GM18909 (cell line): ENCODE data around the gene LGALS9.
A peak's percentile ranks its signal among the peaks of the same experiment; 100 is the strongest.

Experiments used
- ATAC-seq: cut with Tn5 transposase; IDR thresholded peaks from one replicate; pipeline ENCODE4 v1.9.1; 2021; ENCODE audit warnings: mild to moderate bottlenecking; ENCODE audit not compliant: unreplicated experiment, poor library complexity

LGALS9 gene

DNA sequence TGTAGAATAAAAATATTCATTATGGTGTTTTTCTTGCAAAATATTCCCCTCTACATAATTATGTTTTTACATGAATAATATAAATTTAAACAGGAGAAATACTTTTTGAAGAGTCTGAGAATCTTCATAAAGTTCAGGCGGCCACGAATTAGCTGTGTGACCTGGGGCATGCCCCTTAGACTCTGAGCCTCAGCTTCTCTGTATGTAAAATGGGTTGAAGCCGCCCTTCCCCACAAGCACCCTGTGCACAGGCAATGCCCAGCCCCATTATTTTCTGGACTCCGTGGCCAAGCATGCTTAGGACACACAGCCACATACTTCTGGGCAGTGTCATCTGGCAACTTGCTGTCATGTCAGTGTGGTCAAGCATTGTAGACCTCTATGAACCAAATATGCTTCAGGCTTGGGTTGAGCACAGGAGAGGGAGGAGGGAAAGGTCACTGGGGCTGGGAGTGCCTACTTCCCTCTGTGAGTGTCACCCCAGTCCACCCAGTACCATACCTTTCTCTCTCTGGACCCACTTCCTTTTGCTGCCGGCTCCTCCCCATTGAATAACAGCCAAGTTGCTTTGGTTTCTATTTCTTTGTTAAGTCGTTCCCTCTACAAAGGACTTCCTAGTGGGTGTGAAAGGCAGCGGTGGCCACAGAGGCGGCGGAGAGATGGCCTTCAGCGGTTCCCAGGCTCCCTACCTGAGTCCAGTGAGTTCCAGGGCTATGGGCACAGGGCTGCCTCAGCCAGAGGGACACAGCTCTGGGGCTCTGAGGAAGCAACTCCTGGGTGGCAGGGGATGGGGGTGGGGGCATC lies at the start of gene LGALS9:
Gene LGALS9 (plus strand): TSS at position 582 of the 804 bp plus-strand sequence. CDS start 78 bp downstream, at position 660.
- peak; percentile 61 for ATAC-seq

DNA sequence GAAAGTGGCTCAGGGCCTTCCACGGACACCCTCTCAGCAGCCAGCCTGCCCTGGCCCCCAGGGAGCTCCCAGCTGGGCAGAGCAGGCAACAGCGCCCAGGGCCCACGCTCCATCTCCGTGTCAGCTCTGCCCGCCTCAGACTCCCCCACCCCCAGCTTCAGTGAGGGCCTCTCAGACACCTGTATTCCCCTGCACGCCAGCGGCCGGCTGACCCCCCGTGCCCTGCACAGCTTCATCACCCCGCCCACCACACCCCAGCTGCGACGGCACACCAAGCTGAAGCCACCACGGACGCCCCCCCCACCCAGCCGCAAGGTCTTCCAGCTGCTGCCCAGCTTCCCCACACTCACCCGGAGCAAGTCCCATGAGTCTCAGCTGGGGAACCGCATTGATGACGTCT lies 48.3 kb upstream of the LGALS9 start:
- ATAC-seq, result no peak

DNA sequence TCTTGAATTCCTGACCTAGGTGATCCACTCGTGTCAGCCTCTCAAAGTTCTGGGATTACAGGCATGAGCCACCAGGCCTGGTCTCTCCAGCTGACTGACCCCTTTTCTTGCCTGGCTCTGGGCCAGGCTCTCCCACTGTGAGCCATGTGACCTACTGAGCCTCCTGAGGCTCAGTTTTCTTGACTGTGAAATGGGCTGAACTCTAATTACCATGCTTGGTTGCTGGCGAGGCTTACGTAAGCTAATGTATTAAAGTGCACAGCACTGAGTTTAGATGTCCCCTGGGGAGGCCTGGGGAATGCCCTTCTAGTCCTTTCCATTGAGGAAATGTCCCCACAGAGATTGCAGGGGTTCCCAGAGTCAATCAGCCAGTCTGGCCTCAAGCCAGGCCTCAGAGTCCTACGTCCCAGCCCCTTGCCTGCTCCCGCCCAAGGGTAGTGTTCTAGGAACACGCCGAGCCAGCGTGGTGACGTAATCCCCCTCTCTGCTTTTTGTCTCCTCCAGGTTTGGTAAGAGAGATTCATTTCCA lies 45.8 kb upstream of the LGALS9 start:
- no peak for ATAC-seq

DNA sequence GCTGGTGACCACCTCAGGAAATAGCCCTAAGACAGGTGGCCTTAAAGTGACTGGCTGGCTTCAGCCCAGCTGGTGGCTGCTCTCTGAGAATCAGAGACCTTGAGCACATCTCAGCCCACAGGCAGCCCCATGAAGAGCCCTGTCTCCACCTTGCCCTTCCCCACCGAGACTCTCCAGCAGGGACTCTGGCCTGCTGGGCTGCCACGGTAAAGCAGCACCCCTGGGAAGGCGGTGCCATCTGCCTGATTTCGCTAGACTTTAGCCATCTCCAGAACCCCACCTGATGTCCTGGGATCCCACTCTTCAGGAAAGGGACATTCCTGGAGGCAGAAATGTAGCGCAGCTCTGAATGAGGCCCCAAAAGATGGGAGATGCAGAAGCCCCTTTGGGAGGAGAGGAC lies 45.2 kb upstream of the LGALS9 start:
- no peak for ATAC-seq

DNA sequence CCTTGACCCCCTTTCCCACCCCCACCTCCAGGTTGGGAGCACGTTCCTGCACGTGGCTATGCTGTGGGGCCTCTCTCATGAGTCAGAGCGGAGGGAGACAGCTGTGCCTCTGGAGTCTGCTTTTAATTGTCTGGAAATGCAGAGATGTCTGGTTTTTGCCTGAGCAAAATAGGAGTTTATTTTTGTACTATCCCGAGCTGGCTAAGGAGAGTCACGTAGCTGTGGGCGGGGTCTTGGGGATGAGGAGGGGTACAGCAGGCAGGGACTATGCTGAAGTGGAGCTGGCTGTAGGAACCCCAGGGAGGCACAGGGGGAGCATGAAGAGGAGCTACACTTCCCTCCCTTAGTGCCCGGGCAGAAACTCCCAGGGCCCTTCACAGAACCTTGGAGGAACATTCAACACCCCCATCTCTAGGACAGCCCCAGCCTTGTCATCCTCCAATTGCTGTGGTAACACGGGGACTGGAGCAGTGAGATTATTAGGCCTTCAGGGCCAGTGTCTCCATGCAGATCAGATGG lies 44.7 kb upstream of the LGALS9 start:
- ATAC-seq, result no peak

DNA sequence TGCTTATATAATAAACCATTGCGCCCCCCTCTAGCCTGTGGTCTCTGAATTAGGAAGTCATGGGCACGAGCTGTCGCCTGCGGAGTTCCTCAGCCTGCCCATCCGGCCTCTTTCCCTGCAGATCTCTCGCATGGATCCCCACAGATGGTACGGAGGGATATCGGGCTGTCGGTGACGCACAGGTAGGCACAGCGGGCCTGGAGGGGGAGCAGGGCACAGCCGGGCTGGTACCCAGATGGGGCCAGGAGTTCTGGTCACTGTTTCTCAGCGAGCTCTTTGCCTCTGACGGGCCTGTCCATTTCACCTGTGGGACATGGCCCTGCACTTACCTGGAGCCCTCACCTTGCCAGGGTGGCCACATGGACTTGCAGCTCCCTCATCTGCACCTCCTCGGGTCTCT lies 42.6 kb upstream of the LGALS9 start:
- ATAC-seq, result no peak

DNA sequence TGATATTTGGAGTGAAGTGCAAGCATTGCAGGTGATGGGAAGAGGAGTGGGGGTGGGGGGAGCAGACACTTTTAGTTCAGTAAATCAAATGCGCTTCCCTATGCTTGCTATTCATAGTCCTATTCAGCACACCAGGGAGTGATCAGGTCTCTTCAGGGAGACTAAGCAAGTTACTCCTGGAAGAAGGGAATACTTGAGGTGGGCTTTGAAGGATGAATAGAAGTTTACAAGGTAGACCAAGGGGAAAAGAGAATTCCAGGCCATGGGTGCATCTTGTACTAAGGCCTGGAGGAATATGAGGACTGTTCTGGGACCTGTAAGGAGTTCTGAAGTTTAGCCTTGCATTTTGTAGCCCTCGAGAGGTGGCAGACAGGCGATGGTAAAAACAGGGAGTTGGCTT lies 40.1 kb upstream of the LGALS9 start:
- ATAC-seq, result no peak

DNA sequence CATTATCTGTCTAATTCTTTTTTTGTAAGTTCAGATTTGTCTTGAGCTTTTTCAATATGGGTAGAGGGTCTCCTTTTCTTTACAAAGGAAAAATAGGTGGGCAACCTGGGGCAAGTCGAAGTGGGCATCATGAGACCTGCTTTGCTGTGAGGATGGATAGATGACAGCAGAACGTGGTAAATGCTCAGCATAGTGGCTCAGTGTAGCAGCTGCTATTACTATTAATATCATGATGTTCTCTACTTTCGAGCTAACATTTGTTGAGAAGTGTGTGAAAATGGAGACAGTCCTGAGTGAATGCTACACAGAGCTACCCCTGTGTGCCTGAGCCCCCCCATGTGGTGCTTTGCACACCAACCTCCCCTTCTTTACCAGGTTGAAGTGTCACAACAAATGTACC lies 39.0 kb upstream of the LGALS9 start:
- no peak for ATAC-seq

DNA sequence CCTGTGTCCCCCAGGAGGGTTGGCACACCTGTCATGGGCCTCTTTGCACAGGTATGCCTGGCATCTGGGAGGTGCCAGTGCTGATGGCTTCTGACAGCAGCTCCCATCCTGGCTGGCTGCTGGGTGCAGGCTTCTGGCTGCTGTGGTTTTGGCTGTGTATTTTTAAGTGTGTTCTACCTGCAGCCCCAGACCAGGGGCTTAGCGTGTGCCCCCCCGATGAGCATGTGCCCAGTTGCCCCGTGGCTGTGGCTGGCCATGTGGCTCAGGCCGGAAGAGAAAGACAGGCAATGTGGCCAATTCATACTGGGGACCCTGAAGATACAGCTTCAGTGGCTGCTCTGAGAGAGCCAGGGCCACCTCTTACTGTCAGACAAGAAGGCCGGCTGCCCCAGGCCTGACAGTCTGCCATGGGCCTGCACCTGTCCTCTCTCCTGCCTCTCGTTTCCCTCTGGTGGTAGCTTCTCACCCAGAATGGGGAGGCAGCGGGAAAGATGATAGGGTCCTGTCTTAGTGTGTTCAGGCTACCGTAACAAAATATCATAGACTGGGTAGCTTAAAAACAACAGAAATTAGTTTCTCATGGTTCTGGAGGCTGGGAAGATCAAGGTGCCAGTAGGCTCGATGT lies 37.6 kb upstream of the LGALS9 start:
- no peak for ATAC-seq

DNA sequence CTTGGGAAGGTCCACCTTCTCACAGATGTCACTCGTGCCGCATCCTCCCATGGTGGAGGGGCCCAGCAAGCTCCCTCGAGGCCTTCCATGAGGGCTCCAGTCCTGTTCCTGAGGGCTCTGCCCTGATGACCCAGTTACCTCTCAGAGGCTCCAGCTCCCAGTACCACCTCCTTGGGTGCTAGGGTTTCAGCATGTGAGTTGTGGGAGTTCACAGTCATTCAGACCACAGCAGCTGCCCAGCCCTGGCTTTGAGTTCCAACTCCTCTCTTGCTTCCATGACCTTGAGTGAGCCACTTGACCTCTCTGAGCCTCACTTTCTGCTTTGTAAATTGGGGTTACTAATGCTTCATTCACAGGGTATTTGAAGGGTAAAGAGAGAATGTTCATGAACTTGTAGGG lies 37.1 kb upstream of the LGALS9 start:
- ATAC-seq, result no peak

DNA sequence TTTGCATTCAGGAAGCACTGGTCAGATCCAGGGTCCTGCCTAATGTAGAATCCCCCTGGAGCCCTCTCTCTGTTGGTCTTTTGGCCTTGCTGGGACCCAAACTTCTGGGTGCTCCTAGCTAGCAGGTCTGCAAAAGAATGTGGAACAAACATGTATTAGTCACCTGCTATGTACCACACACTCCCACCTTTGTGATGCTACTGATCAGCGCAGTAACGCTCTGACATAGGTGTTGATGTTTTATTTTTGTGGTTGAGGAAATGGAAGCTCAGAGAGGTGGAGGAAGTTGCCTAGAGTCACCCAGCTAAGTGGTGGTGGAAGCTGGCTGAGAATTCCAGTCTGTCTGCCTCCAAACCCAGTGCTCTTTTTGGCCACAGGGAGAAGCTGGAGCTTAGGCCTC lies 35.8 kb upstream of the LGALS9 start:
- ATAC-seq, result no peak

DNA sequence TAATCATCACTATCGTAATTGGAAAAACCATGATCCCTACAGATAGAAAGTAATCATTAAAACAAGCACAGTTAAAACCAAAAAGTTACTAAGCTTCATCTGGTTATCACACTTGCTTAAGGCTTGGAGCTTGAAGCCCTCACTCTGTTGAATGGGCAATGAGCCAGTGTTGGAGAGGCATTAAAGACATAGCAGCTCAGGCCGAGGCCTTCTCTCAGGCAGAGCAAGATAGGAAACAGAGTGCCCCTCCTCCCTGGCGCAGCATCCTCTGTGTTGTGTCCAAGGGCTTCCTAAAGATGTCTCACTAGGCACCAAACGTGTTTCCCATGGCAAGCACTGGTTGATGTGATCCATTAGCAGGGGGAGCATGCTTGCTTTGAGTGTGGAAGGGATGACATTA lies 34.9 kb upstream of the LGALS9 start:
- ATAC-seq, result no peak

DNA sequence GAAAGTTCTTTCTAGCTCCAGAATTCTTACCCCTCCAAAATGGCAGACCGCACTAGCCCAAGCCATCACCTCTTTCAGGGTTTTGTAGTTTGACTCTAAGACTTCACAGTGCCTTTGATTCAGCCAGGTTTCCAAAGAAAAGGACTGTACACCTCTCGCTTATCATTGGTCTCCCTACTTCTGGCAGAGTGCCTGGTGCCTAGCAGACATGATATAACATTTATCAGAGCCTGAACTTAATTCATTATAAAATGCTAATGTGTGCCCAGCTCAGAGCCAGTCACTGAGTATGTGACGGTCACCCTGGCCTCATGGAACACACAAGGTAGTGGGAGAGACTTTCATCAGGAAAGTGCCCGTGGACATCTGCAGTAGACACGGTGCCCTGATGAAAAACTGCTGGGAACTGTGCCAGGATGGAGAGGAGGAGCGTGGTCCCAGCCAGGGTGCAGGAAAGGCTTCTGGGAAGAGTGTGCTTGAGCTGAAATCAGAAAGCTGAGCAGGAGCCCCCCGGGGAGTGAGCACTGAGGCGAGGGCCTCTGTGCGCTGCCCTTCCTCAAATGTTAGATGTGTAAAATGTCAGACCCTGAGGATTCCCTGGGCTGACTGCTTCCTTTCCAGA lies 34.3 kb upstream of the LGALS9 start:
- no peak for ATAC-seq

DNA sequence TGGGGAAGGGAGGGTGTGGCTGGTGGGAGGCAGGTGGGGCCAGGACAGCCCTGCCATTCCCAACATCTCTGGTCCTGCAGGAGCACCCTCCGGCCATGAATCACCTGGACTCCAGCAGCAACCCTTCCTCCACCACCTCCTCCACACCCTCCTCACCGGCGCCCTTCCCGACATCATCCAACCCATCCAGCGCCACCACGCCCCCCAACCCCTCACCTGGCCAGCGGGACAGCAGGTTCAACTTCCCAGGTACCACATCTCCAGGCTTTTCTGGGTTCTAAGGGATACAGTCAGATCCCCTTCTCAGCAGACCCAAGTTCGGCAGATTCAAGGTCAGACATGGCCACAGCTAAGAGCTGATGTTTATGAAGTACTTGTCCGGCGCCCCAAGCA lies 33.8 kb upstream of the LGALS9 start:
- no peak for ATAC-seq

DNA sequence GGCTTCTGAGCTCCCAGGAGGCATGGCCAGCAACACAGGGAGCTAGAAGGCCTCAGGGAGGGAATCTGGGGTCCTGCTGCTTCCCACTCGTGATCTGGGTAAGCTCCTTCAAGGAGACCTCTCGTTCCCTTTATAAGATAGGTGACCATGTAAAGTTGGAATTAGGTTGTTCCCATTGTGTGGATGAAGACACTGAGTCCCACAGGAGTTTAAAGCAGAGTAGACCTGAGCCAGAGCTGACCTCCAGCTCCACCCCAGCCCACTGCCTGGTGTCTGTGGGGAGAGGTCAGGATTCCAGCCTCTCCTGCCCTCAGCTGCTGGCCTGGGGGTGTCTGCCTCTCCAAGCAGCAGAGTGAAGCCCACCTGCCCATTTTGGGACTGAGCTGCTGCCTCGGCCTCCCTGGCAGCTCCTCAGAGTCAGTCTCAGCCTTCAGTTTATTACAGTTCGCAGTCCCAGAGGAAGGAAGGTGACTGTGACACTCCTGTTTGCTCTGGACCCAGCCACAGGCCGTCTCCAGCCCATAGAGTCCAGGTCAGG lies 33.1 kb upstream of the LGALS9 start:
- ATAC-seq, result no peak

DNA sequence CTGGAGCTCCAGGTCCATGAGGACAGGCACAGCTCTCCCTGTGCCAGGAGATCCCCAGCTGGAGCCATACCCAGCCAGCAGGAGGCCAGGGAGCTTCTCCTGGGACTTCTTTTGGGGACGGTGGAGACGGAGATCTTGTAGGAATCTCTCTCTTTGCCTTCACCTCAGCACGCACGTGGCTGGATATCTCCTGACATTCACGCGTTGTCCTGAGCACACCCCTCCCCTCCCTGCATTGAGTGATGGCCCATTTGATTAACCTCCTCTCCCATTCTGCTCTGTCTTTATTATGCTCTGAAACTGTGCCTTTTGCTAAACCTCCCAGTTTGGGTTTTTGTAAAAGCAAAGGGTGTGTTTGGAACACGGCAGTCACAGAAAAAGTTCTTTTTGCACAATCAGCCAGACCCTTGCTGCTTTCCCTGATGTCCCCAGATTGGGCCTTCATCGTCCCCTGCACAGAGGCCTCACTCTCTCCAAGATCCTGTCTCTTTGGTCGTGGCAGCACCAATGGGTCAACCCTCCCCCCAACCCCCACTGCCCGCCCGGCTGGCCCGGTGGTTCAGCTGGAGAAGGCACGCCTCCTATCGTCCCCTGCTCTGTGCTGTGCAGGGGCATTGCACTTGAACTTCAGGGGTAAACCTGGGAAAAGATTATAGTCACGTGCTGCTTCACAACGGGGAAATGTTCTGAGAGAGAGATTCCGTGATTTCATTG lies 32.5 kb upstream of the LGALS9 start:
- no peak for ATAC-seq

DNA sequence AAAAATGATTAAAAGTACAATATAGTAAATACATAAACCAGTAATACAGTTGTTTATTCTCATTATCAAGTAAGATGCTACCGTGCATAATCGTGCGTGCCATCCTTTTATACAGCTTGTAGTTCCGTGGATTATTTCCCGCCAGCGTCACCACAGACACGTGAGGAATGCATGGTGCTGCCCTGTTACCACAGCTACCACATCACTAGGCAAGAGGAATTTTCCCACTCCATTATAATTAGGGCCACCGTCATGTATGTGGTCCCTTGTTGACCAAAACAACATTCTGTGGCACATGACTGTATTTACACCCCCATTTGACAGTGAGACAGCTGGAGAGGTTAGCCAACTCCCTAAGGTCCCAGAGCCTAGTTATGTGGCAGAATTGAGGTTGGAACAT lies 30.5 kb upstream of the LGALS9 start:
- ATAC-seq, result no peak

DNA sequence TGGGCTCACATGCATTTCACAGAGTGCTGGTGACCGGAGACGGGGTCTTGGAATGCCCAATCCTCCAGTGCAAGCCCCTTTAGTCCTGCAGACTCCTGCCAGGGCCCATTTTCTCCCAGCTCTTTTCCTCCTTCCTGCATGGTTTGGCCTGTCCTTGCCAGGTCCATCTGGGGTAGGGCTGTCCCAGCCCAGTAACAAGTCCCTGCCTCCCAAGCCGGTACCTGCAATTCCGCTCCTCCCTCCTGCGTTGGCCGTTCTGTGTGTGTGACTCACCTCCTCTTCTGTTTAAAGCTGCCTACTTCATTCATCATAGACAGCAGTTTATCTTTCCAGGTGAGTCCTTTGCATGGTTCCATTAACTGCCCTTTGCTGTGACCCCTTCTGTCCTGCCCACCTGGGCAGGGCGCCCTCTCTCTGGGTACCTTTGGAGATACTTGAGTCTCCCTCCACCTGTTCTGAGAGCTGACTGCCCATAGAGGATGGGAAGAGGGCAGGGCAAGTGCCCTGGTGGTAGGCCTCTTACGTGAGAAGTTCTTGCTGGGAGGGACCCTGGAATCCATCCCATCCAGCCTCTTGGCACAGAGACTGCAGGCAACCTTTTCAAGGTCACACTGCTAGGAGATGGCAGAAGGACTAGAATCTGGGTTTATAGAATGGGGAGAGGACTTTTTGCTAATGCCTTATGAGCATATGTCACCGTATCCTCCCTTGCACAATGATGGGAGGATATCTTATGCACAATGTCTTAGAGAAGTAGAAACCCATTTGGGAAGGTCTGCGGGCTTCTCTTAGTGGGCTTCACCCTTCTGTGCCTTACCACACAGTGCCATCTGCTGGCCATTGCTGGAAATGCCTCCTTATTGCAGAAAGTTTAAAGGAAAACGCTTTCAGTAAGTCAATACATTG lies 29.7 kb upstream of the LGALS9 start:
- no peak for ATAC-seq

DNA sequence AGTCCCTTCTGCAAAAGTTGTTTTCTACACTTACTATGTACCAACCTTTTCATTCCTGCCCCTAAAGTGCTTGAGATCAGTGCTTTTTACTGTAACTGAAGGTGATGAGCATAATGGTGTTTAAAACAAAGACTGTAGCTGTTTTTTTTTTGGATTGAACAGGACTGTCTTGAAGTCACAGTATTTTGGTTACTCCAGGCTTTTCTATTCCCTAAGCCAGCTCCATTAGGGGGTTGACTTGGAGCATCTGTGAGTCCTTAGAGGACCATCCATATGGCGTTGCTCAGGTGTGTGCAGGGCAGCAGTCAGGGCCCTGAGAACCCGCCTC lies 29.0 kb upstream of the LGALS9 start:
- ATAC-seq, result no peak
